Mucosa of gallbladder (tissue), 1 donor: ENCODE data around the gene ALK. TPM values are rescaled to one million over a fixed set of nuclear protein-coding genes. Genes with fewer than 3 reads are reported as not detected.

ENCODE experiments used
- DNase-seq: peaks from one replicate; pipeline ENCODE4 v3.0.0-alpha.2; 2020; ENCODE audit warnings: low spot score
- total RNA-seq: library from RNA; stranded (reverse); gene quantifications from one replicate; pipeline ENCODE4 v1.2.1, GENCODE V29; 2021
- donor health status: DM: no; HTN: no; CAD: no.

ALK gene
- total RNA-seq, 1 donor from 2014 or later: 0.20 TPM

DNA sequence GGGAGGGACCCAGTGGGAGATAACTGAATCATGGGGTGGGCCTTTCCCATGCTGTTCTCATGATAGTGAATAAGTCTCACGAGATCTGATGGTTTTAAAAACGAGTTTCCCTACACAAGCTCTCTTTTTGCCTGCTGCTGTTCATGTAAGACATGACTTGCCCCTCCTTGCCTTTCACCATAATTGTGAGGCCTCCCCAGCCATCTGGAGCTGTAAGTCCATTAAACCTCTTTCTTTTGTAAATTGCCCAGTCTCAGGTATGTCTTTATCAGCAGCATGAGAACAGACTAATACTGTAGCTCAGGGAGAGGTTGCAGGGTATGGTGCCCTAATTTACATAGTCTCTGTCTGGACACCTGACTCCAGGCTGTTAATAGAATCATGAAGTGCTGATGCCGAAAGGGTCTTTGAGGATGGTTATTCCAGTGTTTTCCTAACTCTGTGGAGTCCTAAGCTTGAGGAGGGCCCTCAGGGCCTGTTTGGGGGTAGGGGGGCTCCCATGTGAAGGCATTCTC, 343.2 kb downstream of the ALK start:
- DNase-seq: no peak

DNA sequence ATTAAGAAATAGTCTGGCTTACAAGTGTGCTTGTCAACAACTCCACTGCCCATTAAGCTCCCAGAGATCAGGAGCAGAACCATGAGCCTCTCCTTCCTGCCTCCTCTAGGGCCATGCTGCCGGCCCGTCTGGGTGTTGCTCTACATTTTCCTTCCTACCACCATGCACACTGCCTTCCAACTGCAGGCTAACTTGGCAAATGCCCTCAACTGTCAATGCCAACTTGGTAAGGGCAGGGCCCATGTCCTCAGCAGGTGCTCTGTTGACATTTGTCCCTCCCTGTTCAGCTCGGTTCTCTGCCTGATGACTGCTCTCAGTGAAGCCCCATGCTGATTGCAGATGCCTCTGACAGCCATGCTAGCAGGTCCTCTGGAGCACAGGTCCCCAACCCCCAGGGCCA, 345.2 kb downstream of the ALK start:
- DNase-seq: no peak

DNA sequence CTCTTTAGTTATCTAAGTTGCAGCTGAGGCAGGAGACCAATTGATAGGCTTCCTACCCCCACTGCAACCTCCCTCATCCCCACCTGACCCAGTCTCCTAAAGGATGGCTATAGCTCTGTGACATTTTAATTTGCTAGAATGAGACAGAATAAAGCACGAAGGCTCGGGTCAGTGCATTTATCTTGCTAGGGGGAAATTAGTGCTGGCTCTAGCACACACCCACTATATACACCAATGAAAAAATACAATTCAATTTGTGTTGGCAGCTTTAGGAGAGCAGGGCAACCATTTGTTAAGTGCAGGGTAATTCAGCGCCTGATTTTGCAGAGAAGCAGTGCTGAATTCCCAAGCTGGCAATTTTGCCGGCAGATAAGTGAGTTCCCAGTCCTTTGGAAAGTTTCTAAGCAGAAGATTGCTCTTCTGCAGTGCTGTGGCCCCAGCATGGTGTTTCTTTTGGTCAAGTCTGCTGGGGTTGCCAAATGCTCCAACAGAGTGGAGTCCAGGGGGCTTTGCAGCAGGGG, 346.0 kb downstream of the ALK start:
- no peak for DNase-seq

DNA sequence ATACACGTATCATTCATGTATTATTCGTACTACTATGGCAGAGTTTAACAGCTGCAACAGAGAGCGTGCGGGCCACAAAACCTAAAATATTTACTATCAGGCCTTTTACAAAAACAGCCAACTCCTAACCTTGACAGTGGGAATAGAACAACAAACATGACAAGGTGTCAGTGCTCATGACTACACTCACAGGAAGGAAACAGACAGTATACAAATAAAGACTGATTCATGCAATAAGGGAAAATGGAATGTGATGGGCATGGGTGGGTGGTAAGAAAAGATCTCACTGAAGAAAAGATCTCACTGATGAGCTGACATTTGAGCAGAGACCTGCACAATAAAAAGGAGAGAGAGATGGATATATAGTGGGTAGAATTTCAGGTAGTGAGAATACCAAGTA, 347.8 kb downstream of the ALK start:
- DNase-seq: no peak

- DNase-seq: no peak
Measured at GRCh38 chr2:29573147-29573546, 348.2 kb downstream of the ALK start.

GRCh38 chr2:29570539-29570938, 350.8 kb downstream of the ALK start:
- no peak for DNase-seq

- DNase-seq: no peak
Measured at GRCh38 chr2:29567906-29568520, 353.4 kb downstream of the ALK start.

- no peak for DNase-seq
Measured at GRCh38 chr2:29563697-29564096, 357.7 kb downstream of the ALK start.

DNA sequence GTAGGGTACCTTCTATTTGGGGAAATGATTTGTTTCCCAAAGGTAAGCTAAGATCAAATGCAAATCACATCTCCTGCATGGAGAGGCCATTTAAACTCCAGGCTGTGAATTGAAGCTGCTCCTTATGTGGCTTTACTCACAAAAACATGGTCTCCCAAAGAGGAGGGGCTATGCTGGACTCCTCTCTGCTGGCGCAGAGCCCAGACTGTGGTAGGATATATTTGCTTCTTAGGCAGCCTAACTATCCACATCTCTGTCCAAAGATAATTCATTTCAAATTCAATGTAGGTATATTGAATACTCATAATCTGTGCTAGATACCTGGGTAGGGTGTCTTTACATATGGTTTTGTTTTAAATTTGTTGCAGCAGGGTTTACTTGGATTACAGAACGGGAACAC, 358.5 kb downstream of the ALK start:
- no peak for DNase-seq

DNA sequence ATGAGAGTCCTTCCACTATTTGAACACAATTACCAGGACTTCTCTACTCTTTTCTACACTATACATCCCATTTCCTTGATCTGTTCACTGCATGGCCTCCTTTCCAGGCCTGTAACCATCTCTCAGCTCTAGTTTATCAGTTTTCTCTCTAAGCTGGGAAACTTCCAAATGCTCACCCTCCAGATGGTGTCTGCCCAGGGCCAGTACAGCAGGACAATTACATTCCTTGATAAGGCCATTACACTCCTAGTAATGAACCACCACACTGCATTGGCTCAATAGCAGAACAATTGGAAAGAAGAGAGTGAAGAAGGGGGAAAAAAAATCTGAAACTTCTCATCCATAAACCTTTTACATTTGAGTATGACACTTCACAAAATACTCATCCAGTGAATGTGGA, 359.1 kb downstream of the ALK start:
- DNase-seq: no peak

- no peak for DNase-seq
Measured at GRCh38 chr2:29561628-29562027, 359.8 kb downstream of the ALK start.

GRCh38 chr2:29561181-29561580, 360.2 kb downstream of the ALK start:
- no peak for DNase-seq

DNA sequence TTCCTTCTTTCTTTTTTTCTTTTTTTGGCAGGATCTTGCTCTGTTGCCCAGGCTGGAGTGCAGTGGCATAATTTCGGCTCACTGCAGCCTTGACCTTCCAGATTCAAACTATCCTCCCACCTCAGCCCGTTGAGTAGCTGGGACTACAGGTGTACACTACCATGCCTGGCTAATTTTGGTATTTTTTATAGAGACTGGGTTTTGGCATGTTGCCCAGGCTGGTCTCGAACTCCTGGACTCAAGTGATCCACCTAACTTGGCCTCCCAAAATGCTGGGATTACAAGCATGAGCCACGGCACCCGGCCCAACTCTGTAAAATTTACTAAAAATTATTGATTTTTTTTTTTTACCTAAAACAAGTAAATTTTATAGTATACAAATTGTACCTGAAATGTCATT, 360.8 kb downstream of the ALK start:
- no peak for DNase-seq

- no peak for DNase-seq
Measured at GRCh38 chr2:29560030-29560429, 361.4 kb downstream of the ALK start.

DNA sequence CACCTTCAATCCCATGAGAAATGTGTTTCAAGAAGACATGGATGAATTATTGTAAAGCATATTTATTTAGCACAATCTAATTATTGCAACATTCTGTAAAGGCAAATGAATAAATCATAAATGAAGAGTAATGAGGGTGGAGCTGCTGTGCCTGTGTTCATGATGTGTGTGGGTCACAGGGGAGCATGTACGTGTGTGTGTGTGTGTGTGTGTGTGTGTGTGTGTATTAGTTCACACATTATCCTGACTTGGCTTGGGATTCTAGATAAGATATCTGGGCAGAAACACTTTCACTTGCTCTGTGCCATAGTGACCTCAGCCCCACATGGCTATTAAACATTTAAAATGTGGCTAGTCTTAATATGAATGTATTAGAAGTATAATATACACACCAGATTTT, 361.8 kb downstream of the ALK start:
- no peak for DNase-seq

DNA sequence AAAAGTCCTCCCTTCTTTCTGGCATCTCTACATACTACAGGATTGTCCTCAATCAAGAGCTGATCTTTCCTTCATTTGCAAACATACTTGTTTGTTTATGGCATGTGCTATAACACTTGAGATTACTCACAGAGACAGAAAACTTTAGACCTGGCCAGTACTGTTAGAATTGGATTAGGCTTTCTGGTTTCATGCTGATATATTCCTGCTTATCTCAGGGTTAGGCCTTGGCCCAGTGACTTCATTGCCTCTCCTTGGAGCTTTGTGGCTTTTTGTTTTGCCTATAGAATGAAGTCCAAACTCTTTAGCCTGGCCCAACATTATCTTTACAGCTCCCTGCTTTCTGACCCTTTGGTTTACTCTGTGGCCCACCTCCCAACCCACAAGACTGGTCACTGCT, 363.3 kb downstream of the ALK start:
- no peak for DNase-seq

DNA sequence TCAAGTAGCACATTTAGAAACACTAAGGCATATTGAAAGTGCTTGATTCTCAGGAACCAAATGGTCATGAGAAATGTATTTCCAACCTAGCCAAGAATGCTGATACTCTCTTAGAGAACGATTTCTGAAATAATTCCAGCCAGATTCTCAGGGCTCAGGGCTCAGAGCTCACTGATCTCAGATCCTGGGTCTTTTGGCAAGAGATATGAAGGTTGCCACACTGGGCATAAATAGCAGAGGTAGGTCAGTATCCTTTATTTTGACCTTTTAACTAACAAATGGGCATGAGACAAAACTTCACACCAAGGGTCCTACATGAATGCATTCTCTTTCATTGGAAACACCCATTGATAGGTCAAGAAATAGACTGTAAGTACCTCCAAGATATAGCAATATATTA, 364.1 kb downstream of the ALK start:
- DNase-seq: no peak

GRCh38 chr2:29549069-29549380, 372.4 kb downstream of the ALK start:
- no peak for DNase-seq

GRCh38 chr2:29544917-29545316, 376.5 kb downstream of the ALK start:
- no peak for DNase-seq

DNA sequence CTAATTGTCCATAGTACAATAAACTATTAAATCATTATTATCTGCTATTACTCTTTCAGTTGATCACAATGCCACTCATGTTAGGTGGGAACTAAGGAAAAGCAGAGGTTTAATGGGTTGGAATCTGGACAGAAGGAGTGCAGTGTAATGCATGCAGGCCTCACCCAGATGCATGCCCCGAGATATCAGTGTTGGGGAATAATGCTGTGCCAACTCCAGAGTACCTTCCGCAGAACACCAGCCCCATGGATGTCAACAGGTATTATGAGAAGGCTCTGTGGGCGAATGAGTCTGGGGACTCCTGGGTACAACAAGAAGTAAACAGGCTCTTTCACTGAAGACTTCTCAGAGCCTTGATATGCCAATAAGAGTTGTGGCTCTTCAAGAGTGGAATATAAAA, 377.4 kb downstream of the ALK start:
- no peak for DNase-seq

DNA sequence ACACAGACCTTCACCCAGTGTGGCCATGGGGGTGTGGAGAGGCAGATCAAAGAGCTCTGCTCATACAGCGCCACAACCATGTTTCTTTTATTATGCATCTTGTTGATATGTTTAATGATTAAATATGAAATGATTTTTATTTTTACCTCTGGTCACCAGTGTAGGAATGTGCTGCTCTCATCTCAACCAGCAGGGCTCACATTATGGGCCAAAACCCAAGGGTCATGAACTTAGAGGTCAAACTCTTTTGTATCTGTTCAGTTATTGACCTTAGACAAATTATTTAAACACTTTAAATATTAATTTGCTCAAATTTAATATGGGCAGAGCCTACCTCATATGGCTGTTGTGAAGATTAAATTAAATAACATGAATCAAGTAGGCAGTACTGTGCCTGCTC, 386.2 kb downstream of the ALK start:
- no peak for DNase-seq

GRCh38 chr2:29532436-29532835, 388.9 kb downstream of the ALK start:
- no peak for DNase-seq

DNA sequence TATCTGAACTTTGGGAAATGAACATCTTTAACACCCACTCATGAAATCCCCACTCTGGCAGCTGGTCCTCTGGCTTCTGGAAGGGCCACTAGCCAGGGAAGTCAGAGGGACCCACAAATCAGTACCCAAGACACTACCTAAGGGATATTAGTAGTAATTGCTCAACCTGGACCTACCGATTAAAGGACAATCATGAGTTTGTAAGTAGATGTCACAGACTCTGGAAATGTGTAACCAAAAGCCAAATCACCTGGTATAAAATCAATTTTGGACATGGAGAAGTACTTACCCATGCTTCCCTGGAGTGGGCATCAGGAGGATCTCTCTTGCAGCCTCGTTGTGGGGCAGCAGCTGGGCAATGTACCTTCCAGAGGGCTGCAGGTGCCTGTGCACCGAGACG, 389.8 kb downstream of the ALK start:
- DNase-seq: no peak

DNA sequence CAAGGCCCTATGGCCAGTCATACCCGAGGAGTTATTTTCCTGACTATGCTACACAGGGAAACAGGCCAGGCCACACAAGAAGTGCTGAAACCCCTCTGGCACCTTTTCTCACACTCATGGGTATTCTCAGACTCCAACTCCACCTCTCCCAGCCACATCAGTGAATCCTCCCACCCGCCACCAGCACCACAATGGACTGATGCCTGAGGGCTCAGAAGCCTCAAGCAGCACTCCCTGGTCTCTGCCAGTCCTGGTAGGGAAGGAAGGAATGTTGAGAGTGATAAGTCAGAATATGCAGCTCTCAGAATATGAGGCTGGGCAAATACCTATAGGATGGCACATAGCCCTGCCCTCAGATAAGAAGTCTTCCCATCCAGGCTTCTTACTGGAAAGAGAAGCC, 391.1 kb downstream of the ALK start:
- DNase-seq: no peak
